ENCODE measurements around the gene EFNB2.

Gene EFNB2

DNA sequence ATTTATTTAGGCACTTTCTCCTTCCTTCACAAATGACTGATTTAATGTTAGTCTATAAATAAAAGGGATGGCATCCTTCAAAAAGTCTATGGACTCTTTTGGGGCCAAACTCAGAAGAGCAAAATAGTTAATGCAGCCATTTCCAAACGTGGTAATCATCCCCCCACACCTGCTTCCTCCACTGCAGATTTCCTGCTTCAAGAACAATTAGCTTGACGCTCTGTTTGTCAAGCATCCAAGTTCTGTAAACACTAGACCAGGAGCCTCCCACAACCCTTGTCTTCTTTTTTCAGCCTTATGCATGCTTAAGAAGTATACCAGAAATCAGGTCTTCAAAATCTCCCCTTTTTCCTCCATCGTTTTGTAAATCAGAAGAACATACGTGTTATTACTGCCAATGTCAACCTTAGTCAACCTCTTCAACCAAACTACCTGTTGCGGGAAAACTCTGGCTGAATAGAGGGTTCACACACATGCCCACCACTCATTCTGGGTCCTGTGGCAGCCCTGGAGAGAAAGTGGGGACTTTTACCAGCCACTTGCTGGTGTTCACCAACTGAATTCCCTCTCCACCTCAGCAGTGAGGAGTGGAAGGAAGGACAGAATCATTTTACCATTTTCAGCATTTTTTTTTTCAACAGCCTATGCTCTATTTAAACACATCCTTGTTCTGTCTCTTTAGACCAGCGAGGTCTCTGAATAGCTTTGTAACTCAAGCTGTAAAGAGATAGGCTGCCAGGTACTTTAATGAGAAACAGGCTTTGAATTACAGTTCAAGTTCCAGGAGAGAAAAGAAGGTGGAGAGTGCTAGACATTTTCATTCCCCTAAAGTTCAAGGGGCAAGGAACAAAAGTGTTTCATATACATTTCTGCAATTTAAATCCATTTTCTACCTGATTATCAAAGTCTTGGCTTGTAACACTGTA, 39.1 kb downstream of the EFNB2 start:
- no peak for DNase-seq (ENCODE audit: low read depth)
- TF ChIP-seq, protein P1, sequence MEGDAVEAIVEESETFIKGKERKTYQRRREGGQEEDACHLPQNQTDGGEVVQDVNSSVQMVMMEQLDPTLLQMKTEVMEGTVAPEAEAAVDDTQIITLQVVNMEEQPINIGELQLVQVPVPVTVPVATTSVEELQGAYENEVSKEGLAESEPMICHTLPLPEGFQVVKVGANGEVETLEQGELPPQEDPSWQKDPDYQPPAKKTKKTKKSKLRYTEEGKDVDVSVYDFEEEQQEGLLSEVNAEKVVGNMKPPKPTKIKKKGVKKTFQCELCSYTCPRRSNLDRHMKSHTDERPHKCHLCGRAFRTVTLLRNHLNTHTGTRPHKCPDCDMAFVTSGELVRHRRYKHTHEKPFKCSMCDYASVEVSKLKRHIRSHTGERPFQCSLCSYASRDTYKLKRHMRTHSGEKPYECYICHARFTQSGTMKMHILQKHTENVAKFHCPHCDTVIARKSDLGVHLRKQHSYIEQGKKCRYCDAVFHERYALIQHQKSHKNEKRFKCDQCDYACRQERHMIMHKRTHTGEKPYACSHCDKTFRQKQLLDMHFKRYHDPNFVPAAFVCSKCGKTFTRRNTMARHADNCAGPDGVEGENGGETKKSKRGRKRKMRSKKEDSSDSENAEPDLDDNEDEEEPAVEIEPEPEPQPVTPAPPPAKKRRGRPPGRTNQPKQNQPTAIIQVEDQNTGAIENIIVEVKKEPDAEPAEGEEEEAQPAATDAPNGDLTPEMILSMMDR (IDR thresholded peaks at IDR 0.05; ENCODE audit: control insufficient read depth, insufficient read depth, low read depth, low read length, missing control alignments) = no peak
- H3K4me3 ChIP-seq (ENCODE audit: control insufficient read depth, low read depth, low read length) = no peak overlapping the region

DNA sequence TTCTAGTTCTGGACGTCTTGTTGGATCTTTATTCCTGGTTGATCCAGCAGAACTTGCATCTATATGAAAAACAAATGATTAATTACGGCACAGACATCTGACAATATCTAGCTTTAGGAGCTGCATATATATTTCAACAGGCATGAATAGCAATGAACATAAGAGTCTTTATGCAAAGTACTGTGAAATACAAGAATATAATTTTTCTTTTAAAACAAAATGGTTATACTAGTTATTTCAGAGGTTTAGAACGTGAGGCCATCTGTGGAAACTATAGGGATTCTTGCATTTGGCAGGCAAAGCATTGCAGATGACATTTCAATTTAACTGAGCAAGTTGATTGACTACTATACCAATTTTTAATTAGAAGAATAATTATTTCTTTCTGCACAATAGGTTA, 40.5 kb downstream of the EFNB2 start:
- TF ChIP-seq, protein P1 (IDR thresholded peaks at IDR 0.05; ENCODE audit: control insufficient read depth, insufficient read depth, low read depth, low read length, missing control alignments) = no peak
- H3K4me3 ChIP-seq (ENCODE audit: control insufficient read depth, low read depth, low read length) = no peak overlapping the region
- no peak for DNase-seq (ENCODE audit: low read depth)

DNA sequence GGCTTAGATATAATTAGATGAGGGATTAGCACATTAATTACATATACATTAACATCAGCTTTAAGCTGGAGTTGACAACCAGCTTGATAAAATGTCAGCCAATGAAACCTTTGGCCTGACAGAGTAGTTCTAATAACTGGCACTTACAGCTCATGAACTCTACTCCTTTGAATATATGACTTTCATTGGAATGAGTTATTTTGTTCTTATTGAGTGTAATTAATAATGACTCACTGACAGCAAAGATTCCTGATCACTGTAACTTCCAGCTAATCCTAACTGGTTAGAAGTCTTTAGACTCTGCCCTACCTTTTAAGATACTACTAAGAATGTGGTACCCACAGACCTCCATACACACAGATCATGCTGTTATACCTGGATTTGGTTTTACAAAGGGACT, 41.0 kb downstream of the EFNB2 start:
- DNase-seq (ENCODE audit: low read depth) = no peak
- TF ChIP-seq, protein P1 (IDR thresholded peaks at IDR 0.05; ENCODE audit: control insufficient read depth, insufficient read depth, low read depth, low read length, missing control alignments) = no peak
- no peak overlapping the region for H3K4me3 ChIP-seq (ENCODE audit: control insufficient read depth, low read depth, low read length)

DNA sequence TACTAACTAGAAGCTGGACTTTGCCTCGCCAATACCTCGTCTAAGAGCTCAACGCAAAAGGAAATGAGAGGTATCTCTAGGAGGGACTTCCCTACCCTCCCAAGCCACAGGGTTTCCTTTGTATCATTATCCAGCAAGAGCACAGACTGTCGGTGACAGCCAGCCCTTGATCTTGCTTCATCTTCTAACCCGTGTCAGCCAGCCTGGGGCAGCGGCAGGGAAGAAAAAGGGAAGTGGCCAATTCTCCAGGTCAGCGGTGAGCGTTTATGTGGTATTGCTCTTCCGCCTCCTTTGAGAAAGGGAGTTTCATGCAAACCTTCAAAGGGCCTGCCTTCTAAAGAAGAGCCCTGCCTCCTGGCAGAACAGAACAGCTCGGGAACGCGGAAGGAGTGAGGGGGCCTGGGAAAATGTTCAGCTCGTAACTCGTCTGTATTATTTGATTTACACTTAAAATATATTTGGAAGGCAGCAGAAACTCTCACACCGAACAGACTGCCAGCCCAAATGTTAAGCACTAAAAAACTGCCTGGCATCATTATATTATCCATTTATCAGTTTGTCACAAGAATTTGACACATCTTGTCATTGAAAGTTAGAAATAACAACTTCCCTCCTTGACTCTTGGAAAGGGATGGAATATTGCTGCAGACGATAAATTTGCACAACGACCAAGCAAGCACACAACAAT, 41.8 kb downstream of the EFNB2 start:
- DNase-seq (ENCODE audit: low read depth) = no peak

DNA sequence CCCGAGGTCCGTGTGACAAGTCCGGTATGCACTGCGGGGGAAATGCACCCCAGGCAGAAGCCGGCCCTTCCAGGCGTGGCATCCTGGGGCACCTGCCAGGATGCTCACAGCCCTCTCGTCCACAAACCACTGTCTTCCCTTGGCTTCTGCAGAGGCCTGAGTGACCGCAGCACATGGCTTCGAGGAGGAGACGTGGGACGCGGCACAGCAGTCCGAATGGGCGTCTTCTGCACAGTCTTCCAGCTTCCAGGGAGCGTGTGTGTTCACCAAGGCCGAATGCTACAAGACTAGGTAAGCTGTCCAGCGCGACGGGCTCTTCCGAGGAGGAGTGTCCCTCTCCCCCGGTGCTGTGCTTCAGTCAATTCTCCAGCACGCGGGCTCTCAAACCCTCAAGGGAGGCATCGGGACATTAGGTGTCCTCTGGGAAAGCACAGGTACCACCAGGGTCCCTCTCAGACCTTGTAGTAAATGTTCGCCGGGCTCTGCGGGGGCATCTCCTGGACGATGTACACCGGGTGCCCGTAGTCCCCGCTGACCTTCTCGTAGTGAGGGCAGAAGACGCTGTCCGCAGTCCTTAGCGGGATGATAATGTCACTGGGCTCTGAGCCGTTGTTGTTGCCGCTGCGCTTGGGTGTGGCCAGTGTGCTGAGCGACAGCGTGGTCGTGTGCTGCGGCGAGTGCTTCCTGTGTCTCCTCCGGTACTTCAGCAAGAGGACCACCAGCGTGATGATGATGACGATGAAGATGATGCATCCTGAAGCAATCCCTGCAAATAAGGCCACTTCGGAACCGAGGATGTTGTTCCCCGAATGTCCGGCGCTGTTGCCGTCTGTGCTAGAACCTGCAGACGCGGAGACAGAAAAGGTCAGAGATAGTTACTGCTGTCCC, 42.6 kb downstream of the EFNB2 start:
- DNase-seq (ENCODE audit: low read depth) = no peak
- TF ChIP-seq, protein P1 (IDR thresholded peaks at IDR 0.05; ENCODE audit: control insufficient read depth, insufficient read depth, low read depth, low read length, missing control alignments) = no peak
- H3K4me3 ChIP-seq (ENCODE audit: control insufficient read depth, low read depth, low read length) = no peak overlapping the region

More for the DNA sequence above, 41.8 kb downstream of the EFNB2 start:
- TF ChIP-seq, protein P1 (IDR thresholded peaks at IDR 0.05; ENCODE audit: control insufficient read depth, insufficient read depth, low read depth, low read length, missing control alignments) = no peak
- no peak overlapping the region for H3K4me3 ChIP-seq (ENCODE audit: control insufficient read depth, low read depth, low read length)
